ENCODE data around the gene SPTB.

The SPTB gene

DNA sequence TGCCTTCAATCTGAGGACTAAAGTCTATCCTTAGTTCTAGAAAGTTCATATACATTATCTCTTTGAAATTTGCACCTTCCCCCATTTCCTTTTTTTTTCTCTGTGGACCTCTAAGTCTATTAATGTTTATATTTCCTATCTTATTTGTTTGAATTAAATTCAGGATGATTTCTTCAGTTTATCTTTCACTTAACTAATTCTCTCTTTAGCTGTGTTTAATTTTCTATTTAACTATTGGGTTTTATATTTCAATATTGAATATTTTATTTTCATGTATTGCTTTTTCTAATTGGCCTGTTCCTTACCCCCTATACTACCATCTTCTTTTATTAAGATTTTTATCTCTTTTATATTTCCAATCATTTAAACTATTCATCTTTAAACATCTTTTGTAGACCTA lies 166.0 kb downstream of the SPTB start:
- H3K9me3 Mint-ChIP-seq: peaks cover 18% of the 10 kb centered on the region
- peaks cover 9% of the 10 kb centered on the region for H3K4me1 Mint-ChIP-seq
- peaks cover 59% of the 10 kb centered on the region for H3K27me3 Mint-ChIP-seq
- no peak for ATAC-seq
- peaks cover 19% of the 10 kb centered on the region for H3K36me3 Mint-ChIP-seq
- no peak overlapping the region for H3K27ac Mint-ChIP-seq
- no peak overlapping the region for H3K4me3 Mint-ChIP-seq

- no peak overlapping the region for H3K4me3 Mint-ChIP-seq
Observed at GRCh38 chr14:64711039-64711438, 168.7 kb downstream of the SPTB start.

DNA sequence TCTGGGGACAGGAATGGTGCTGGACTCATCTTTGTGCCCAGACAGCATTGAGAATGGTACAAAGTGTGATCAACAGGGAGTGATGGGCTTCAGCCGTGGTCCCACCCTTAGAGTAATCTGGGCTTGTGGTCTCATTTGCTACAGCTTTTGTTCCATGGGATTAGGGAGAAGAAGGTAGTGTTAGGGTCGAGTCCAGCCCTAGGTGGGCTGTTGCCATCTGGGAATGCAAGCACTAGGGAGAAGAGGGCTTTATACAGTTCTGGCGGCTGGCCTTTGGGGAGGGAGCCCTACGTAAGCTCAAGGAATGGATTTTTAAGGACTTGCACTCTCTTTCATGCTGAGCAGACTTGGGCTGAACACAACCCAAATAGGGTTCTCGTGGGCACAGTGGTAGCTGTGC lies 170.6 kb downstream of the SPTB start:
- H3K4me3 Mint-ChIP-seq: peak overlapping the region; percentile 4
- H3K4me1 Mint-ChIP-seq: peaks cover 30% of the 10 kb centered on the region
- ATAC-seq: no peak
- peak overlapping the region; percentile 60 for H3K27ac Mint-ChIP-seq
- peaks cover 11% of the 10 kb centered on the region for H3K9me3 Mint-ChIP-seq
- peaks cover 16% of the 10 kb centered on the region for H3K36me3 Mint-ChIP-seq
- H3K27me3 Mint-ChIP-seq: peaks cover 54% of the 10 kb centered on the region

More at GRCh38 chr14:64711039-64711438, 168.7 kb downstream of the SPTB start:
- peaks cover 57% of the 10 kb centered on the region for H3K27me3 Mint-ChIP-seq
- ATAC-seq: no peak
- peaks cover 18% of the 10 kb centered on the region for H3K9me3 Mint-ChIP-seq
- H3K36me3 Mint-ChIP-seq: peaks cover 19% of the 10 kb centered on the region
- H3K4me1 Mint-ChIP-seq: peaks cover 17% of the 10 kb centered on the region
- no peak overlapping the region for H3K27ac Mint-ChIP-seq

DNA sequence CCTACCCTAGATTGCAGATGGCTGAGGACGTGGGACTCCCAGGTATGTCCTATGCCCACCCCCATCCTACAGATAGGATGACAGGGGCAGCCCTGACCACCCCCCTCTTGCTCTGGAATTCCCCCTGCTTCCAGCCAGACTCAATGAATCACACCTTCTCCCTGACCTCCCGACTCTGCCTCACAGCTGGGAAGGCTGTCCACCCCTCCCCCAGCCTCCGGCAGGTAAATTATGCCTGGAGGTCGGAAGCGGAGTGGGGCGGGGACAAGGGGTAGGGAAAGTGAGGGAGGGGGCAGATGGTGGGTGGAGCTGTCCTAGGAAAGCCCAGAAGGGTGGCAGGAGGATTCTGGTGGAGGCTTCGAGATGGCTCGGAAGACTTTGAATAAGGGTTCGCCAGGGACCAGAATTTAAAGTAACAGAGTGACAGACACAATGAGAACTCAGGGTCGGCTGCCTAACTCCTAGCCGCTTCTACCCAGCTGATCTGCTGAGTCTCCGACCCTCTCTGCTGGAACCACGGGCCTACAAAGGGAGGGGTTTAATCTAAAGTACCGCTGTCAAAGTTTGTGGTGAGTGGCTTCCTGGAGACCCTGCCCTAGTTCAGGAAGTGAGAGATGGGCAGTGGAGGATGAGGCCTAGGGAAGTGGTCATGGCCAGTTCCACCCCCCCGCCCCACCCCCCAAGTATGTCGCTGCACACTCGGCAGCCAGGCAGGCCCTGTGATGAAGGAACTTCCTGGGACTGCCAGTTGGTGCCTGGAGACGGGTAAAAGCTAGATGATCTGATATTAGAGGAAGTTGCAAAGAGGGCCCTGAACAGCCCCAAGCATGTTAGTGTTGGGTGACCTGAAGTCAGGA lies 171.3 kb downstream of the SPTB start:
- ATAC-seq: peak; percentile 63
- H3K27me3 Mint-ChIP-seq: peaks cover 58% of the 10 kb centered on the region
- H3K9me3 Mint-ChIP-seq: peaks cover 6% of the 10 kb centered on the region
- peak overlapping the region; percentile 60 for H3K27ac Mint-ChIP-seq
- peaks cover 36% of the 10 kb centered on the region for H3K4me1 Mint-ChIP-seq
- H3K36me3 Mint-ChIP-seq: peaks cover 9% of the 10 kb centered on the region
- peak overlapping the region; percentile 32 for H3K4me3 Mint-ChIP-seq

DNA sequence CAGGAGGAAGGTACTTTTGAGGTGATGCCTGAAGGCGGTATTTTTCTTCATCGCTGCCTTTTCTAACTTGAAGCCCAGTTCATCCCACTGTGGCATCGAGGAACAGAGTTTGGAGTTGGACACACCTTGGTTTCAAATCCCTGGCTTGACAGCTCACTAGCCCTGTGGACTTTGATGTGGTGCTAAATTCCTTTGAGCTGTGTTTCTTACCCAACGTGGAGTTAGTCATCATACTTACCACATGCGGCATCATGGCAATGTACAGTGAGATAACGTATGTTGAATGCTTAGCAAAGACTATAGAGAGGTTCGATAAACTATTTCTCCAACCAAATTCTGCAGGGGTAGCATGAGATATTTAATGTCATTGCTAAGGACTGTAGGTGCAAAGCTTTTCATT lies 172.0 kb downstream of the SPTB start:
- peaks cover 40% of the 10 kb centered on the region for H3K4me1 Mint-ChIP-seq
- H3K4me3 Mint-ChIP-seq: no peak overlapping the region
- H3K9me3 Mint-ChIP-seq: peaks cover under 1% of the 10 kb centered on the region
- peaks cover 58% of the 10 kb centered on the region for H3K27me3 Mint-ChIP-seq
- no peak overlapping the region for H3K27ac Mint-ChIP-seq
- no peak for ATAC-seq
- peaks cover 2% of the 10 kb centered on the region for H3K36me3 Mint-ChIP-seq

- ATAC-seq: no peak
- no peaks in the 10 kb centered on the region for H3K36me3 Mint-ChIP-seq
- no peak overlapping the region for H3K4me3 Mint-ChIP-seq
- H3K9me3 Mint-ChIP-seq: no peaks in the 10 kb centered on the region
- H3K27ac Mint-ChIP-seq: no peak overlapping the region
- peaks cover 40% of the 10 kb centered on the region for H3K4me1 Mint-ChIP-seq
- H3K27me3 Mint-ChIP-seq: peaks cover 64% of the 10 kb centered on the region
Observed at GRCh38 chr14:64706593-64707193, 173.0 kb downstream of the SPTB start.

- Mint-ChIP-seq H3K9me3 (no peaks in the 10 kb centered on the region), H3K36me3 (no peaks in the 10 kb centered on the region), H3K27ac (no peak overlapping the region), H3K27me3 (peaks cover 68% of the 10 kb centered on the region), H3K4me3 (no peak overlapping the region), H3K4me1 (peaks cover 40% of the 10 kb centered on the region)
- ATAC-seq: no peak
Observed at GRCh38 chr14:64706119-64706592, 173.6 kb downstream of the SPTB start.

DNA sequence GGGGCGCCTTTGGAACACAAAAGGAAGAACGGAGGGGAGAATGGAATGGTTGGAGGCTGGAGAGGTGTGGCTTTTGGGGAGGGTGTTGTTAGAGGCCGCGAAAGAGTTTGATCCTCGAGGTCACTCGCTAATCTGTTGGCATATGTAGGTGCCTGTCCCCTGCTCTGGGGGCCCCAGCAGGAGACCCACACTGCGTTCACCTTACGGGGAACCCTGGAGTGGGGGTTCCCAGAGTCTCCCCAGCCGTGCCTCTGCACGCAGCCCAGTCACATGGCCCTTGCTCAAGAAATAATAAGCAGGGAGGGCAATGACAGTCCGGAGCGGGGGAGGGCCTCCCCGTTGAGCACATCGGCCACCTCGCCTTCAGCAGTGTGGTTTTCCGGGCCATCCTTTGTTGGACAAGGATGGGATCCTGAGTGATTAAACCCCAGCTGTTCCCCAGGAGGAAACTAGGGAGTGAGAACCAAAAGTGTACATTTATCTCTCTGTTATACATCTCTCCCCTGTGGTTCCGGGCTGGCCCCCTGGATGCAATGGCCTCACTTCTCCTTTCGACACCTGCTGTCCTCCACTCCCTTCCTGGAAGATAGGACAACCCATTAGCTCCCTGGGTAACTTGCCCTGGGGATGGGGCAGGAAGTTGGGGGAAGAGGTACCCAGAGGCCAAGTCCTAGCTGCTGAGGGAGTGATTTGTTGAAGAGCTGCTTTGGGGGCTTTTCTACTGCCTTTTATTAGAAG lies 174.2 kb downstream of the SPTB start:
- peaks cover 68% of the 10 kb centered on the region for H3K27me3 Mint-ChIP-seq
- peak overlapping the region; percentile 69 for H3K4me3 Mint-ChIP-seq
- H3K27ac Mint-ChIP-seq: no peak overlapping the region
- H3K9me3 Mint-ChIP-seq: no peaks in the 10 kb centered on the region
- peak; percentile 49 for ATAC-seq
- H3K4me1 Mint-ChIP-seq: peaks cover 40% of the 10 kb centered on the region
- no peaks in the 10 kb centered on the region for H3K36me3 Mint-ChIP-seq

GRCh38 chr14:64704743-64705380 lies 174.8 kb downstream of the SPTB start:
- Mint-ChIP-seq H3K27me3 (peaks cover 68% of the 10 kb centered on the region), H3K27ac (no peak overlapping the region), H3K9me3 (no peaks in the 10 kb centered on the region), H3K36me3 (no peaks in the 10 kb centered on the region), H3K4me1 (peaks cover 40% of the 10 kb centered on the region), H3K4me3 (peak overlapping the region; percentile 69)
- no peak for ATAC-seq

- no peak for ATAC-seq
- Mint-ChIP-seq H3K36me3 (no peaks in the 10 kb centered on the region), H3K27ac (no peak within 1 kb of the TSS), H3K27me3 (peaks cover 66% of the 10 kb centered on the region), H3K4me3 (peak within 1 kb of the TSS; percentile 69), H3K9me3 (no peaks in the 10 kb centered on the region), H3K4me1 (peaks cover 37% of the 10 kb centered on the region)
Observed at GRCh38 chr14:64704143-64704742, 175.5 kb downstream of the SPTB start, which contains the start of gene PLEKHG3. Gene PLEKHG3, plus strand, starts transcription at chr14:64704424. Its CDS starts 23,208 bp downstream, at chr14:64727632.

DNA sequence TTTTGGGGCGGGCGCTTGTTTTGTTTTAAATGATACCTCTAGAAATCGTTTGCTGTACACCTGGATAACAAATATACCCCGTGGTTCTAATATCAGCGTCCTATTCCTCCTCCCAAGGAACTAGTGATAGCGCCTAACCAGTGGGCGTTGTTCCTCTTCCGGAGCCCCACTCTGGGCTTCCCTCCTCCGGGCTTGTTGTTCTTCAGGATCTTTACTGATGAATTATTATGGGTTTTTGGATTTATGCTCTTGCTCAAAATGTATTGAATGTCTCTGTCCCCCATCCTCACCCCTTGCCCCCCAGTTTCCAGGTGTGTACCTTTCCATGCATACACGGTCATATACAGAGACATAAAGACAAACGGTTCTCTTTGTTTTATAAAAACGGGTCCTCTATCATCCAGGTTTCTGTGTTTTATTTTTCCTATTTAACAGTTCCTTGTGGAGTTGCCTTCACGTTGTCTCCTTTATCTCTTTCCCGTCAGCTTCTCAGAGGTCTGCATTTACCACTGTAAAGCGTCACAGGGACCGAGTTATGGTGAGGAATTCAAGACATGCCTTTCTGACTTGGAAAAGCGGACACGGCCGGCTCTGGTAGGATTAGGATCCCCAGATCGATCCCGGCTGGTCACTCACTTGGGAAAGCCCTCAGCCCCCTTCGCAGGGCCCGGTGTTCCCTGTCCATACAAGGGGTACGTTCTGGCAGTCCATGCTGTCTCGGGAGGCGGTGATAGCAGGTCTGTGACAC lies 176.1 kb downstream of the SPTB start:
- Mint-ChIP-seq H3K4me1 (peaks cover 31% of the 10 kb centered on the region), H3K9me3 (no peaks in the 10 kb centered on the region), H3K27ac (no peak overlapping the region), H3K27me3 (peaks cover 59% of the 10 kb centered on the region), H3K36me3 (no peaks in the 10 kb centered on the region), H3K4me3 (peak overlapping the region; percentile 42)
- ATAC-seq: no peak

GRCh38 chr14:64702493-64703394 lies 177.0 kb downstream of the SPTB start:
- ATAC-seq: no peak
- Mint-ChIP-seq H3K27ac (no peak overlapping the region), H3K4me3 (peak overlapping the region; percentile 42), H3K4me1 (peaks cover 24% of the 10 kb centered on the region), H3K9me3 (no peaks in the 10 kb centered on the region), H3K27me3 (peaks cover 59% of the 10 kb centered on the region), H3K36me3 (no peaks in the 10 kb centered on the region)

- Mint-ChIP-seq H3K27ac (no peak overlapping the region), H3K4me1 (peaks cover 24% of the 10 kb centered on the region), H3K4me3 (no peak overlapping the region), H3K9me3 (no peaks in the 10 kb centered on the region), H3K27me3 (peaks cover 49% of the 10 kb centered on the region), H3K36me3 (no peaks in the 10 kb centered on the region)
- ATAC-seq: no peak
Observed at GRCh38 chr14:64701660-64702059, 178.0 kb downstream of the SPTB start.

All from stimulated activated memory B cell treated with anti-CD40 and anti-IgM and Interleukin-4, amounts not matched to agents 10 μg/mL and 1 μg/mL and 100 μg/mL, for 72 hours (primary cell).